ENCODE measurements around the gene RETN. TPM values are rescaled to one million over a fixed set of nuclear protein-coding genes. Genes with fewer than 3 reads are reported as not detected.

The RETN gene
- total and polyA plus RNA-seq, 10 donors, result 5.4 to 60.6 (median 17.4) TPM

- no peak for DNase-seq
- peaks cover 0 to 80% (median 38%) of the 10 kb centered on the region in 6 donors for H3K36me3 ChIP-seq
- no peak for TF ChIP-seq POLR2A (IDR thresholded peaks at IDR 0.05)
- TF ChIP-seq POLR2AphosphoS5 (IDR thresholded peaks at IDR 0.05), result peak in 2 of 3 donors; percentile 13 to 16
Observed at GRCh38 chr19:7644550-7644877, 24.3 kb upstream of the RETN start.

GRCh38 chr19:7645163-7645562 lies 23.7 kb upstream of the RETN start:
- Histone ChIP-seq H3K4me1 (peaks cover 0 to 40% (median 4%) of the 10 kb centered on the region in 6 donors), H3K27ac (peak overlapping the region in 5 of 8 donors; percentile 25 to 84 (median 79)), H3K36me3 (peaks cover 0 to 73% (median 38%) of the 10 kb centered on the region in 6 donors), H3K9me3 (no peaks in the 10 kb centered on the region), H3K4me3 (peak overlapping the region in 2 of 8 donors; percentile 7 to 8), H3K27me3 (replicated peaks in 1 of 7) (peaks cover 0 to under 1% (median 0%) of the 10 kb centered on the region in 7 donors)
- intact Hi-C loops (cut with DNase I; ENCODE audit: low total_unique reads), result no loop called here
- no peak for DNase-seq
- TF ChIP-seq CTCF (IDR thresholded peaks at IDR 0.05 in 8 of 11, conservative IDR thresholded peaks at IDR 0.05 in 3 of 11) (no peak), POLR2AphosphoS5 (IDR thresholded peaks at IDR 0.05) (peak in 2 of 3 donors; percentile 38 to 78), POLR2A (IDR thresholded peaks at IDR 0.05) (no peak)
- 62 to 88% (median 85%) methylated on average over 13 to 14 of the region's 14 CpGs for WGBS, 5 donors

More at GRCh38 chr19:7644550-7644877, 24.3 kb upstream of the RETN start:
- no peak overlapping the region for H3K4me3 ChIP-seq
- H3K27me3 ChIP-seq (replicated peaks in 1 of 7), result no peaks in the 10 kb centered on the region
- H3K4me1 ChIP-seq, result peaks cover 0 to 47% (median 5%) of the 10 kb centered on the region in 6 donors
- H3K9me3 ChIP-seq, result no peaks in the 10 kb centered on the region
- intact Hi-C loops (cut with DNase I; ENCODE audit: low total_unique reads), result no loop called here
- H3K27ac ChIP-seq, result peak overlapping the region in 4 of 8 donors; percentile 74 to 84 (median 79)
- 92 to 97% (median 94%) methylated on average over 20 of the region's 20 CpGs for WGBS, 5 donors

GRCh38 chr19:7645656-7646425 lies 23.0 kb upstream of the RETN start:
- H3K4me3 ChIP-seq, result peak overlapping the region in 3 of 8 donors; percentile 7 to 12 (median 8)
- H3K4me1 ChIP-seq, result peaks cover 0 to 34% (median 4%) of the 10 kb centered on the region in 6 donors
- no peaks in the 10 kb centered on the region for H3K9me3 ChIP-seq
- TF ChIP-seq CTCF (IDR thresholded peaks at IDR 0.05 in 8 of 11, conservative IDR thresholded peaks at IDR 0.05 in 3 of 11) (no peak), POLR2AphosphoS5 (IDR thresholded peaks at IDR 0.05) (peak; percentile 10 to 71 (median 36))
- peaks cover 0 to 66% (median 38%) of the 10 kb centered on the region in 6 donors for H3K36me3 ChIP-seq
- H3K27me3 ChIP-seq (replicated peaks in 1 of 7), result peaks cover 0 to 5% (median 0%) of the 10 kb centered on the region in 7 donors
- DNase-seq, result no peak
- H3K27ac ChIP-seq, result peak overlapping the region in 6 of 8 donors; percentile 15 to 84 (median 76)
- intact Hi-C loops (cut with DNase I; ENCODE audit: low total_unique reads), result no loop called here
- WGBS, 5 donors, result 49 to 75% (median 68%) methylated on average over 17 to 20 of the region's 20 CpGs

- Histone ChIP-seq H3K27ac (peak overlapping the region in 4 of 8 donors; percentile 74 to 84 (median 79)), H3K9me3 (no peaks in the 10 kb centered on the region), H3K27me3 (replicated peaks in 1 of 7) (peaks cover 0 to 10% (median 0%) of the 10 kb centered on the region in 7 donors), H3K4me3 (peak overlapping the region in 3 of 8 donors; percentile 7 to 12 (median 8)), H3K4me1 (peaks cover 0 to 35% (median 4%) of the 10 kb centered on the region in 6 donors), H3K36me3 (peaks cover 0 to 61% (median 38%) of the 10 kb centered on the region in 6 donors)
- no peak for DNase-seq
- 70 to 90% (median 86%) methylated on average over 2 to 8 of the region's 8 CpGs for WGBS, 5 donors
- no peak for TF ChIP-seq POLR2A (IDR thresholded peaks at IDR 0.05)
- TF ChIP-seq POLR2AphosphoS5 (IDR thresholded peaks at IDR 0.05), result peak in 1 of 3 donors; percentile 65
- intact Hi-C loops (cut with DNase I; ENCODE audit: low total_unique reads), result no loop called here
Observed at GRCh38 chr19:7646426-7646700, 22.5 kb upstream of the RETN start.

GRCh38 chr19:7647156-7647555 lies 21.7 kb upstream of the RETN start:
- WGBS, 5 donors, result 91 to 97% (median 95%) methylated on average over 7 to 26 of the region's 26 CpGs
- no peak overlapping the region for H3K4me3 ChIP-seq
- peaks cover 0 to 14% (median 0%) of the 10 kb centered on the region in 7 donors for H3K27me3 ChIP-seq (replicated peaks in 1 of 7)
- peak overlapping the region in 1 of 8 donors; percentile 84 for H3K27ac ChIP-seq
- TF ChIP-seq CTCF (IDR thresholded peaks at IDR 0.05 in 8 of 11, conservative IDR thresholded peaks at IDR 0.05 in 3 of 11) (no peak), POLR2AphosphoS5 (IDR thresholded peaks at IDR 0.05) (peak in 1 of 3 donors; percentile 60)
- H3K9me3 ChIP-seq, result no peaks in the 10 kb centered on the region
- DNase-seq, result no peak
- intact Hi-C loops (cut with DNase I; ENCODE audit: low total_unique reads), result no loop called here
- peaks cover 0 to 53% (median 33%) of the 10 kb centered on the region in 6 donors for H3K36me3 ChIP-seq
- H3K4me1 ChIP-seq, result peaks cover 0 to 43% (median 11%) of the 10 kb centered on the region in 6 donors

Measured in spleen (tissue), 11 donors.